Measurements from ENCODE around the gene POLD1.

Gene POLD1

GRCh38 chr19:50376166-50377050 lies 7.7 kb upstream of the POLD1 start, which contains the start of gene NR1H2:
TSS of gene NR1H2 (plus strand) at chr19:50376457. CDS start at chr19:50377606, 1,149 bp downstream.
- peaks cover 31% of the 10 kb centered on the region for H3K36me3 ChIP-seq (ENCODE audit: control insufficient read depth, insufficient read depth, low read length)

DNA sequence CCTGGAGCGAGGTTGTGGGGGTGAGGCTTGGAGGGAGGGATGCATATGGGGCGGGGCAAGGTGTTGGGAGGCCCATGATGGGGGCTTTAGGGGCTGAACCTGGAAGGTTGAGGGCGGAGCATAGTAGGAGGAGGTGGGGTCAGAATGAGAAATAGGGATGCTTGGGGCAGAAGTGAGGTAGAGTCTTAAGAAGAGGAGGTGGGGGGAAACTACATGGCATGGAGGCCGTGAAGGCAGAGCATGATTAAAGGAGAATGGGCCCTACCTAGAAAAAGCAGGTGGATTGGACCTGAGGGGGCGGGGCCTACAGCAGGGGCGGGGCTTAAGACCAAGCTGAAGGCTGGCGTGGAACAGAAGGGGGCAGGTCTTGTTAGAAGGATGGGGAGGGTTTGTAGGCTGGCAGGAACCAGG lies 7.1 kb upstream of the POLD1 start:
- Histone ChIP-seq H3K36me3 (ENCODE audit: control insufficient read depth, insufficient read depth, low read length) (peaks cover 31% of the 10 kb centered on the region), H3K27me3 (replicated peaks; ENCODE audit: control insufficient read depth, insufficient read depth, low read length) (no peaks in the 10 kb centered on the region), H3K4me3 (replicated peaks; ENCODE audit: low read depth, low read length) (peak overlapping the region; percentile 90)
- TF ChIP-seq, protein P1, sequence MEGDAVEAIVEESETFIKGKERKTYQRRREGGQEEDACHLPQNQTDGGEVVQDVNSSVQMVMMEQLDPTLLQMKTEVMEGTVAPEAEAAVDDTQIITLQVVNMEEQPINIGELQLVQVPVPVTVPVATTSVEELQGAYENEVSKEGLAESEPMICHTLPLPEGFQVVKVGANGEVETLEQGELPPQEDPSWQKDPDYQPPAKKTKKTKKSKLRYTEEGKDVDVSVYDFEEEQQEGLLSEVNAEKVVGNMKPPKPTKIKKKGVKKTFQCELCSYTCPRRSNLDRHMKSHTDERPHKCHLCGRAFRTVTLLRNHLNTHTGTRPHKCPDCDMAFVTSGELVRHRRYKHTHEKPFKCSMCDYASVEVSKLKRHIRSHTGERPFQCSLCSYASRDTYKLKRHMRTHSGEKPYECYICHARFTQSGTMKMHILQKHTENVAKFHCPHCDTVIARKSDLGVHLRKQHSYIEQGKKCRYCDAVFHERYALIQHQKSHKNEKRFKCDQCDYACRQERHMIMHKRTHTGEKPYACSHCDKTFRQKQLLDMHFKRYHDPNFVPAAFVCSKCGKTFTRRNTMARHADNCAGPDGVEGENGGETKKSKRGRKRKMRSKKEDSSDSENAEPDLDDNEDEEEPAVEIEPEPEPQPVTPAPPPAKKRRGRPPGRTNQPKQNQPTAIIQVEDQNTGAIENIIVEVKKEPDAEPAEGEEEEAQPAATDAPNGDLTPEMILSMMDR (IDR thresholded peaks at IDR 0.05; ENCODE audit: insufficient read depth, low read length, poor library complexity, severe bottlenecking), result no peak
- no peak for DNase-seq (ENCODE audit: extremely low read depth, insufficient read length)

More at GRCh38 chr19:50376166-50377050, 7.7 kb upstream of the POLD1 start, which contains the start of gene NR1H2:
- peak; percentile 94 for DNase-seq (ENCODE audit: extremely low read depth, insufficient read length)
- TF ChIP-seq, protein P1 (IDR thresholded peaks at IDR 0.05; ENCODE audit: insufficient read depth, low read length, poor library complexity, severe bottlenecking), result no peak
- Histone ChIP-seq H3K4me3 (replicated peaks; ENCODE audit: low read depth, low read length) (peak within 1 kb of the TSS; percentile 90), H3K27me3 (replicated peaks; ENCODE audit: control insufficient read depth, insufficient read depth, low read length) (no peaks in the 10 kb centered on the region)

GRCh38 chr19:50377517-50377916 lies 6.6 kb upstream of the POLD1 start:
- Histone ChIP-seq H3K4me3 (replicated peaks; ENCODE audit: low read depth, low read length) (no peak overlapping the region), H3K36me3 (ENCODE audit: control insufficient read depth, insufficient read depth, low read length) (peaks cover 32% of the 10 kb centered on the region), H3K27me3 (replicated peaks; ENCODE audit: control insufficient read depth, insufficient read depth, low read length) (no peaks in the 10 kb centered on the region)
- TF ChIP-seq, protein P1 (IDR thresholded peaks at IDR 0.05; ENCODE audit: insufficient read depth, low read length, poor library complexity, severe bottlenecking), result no peak
- DNase-seq (ENCODE audit: extremely low read depth, insufficient read length), result no peak

GRCh38 chr19:50378169-50378862 lies 5.8 kb upstream of the POLD1 start:
- DNase-seq (ENCODE audit: extremely low read depth, insufficient read length), result no peak
- no peak overlapping the region for H3K4me3 ChIP-seq (replicated peaks; ENCODE audit: low read depth, low read length)
- TF ChIP-seq, protein P1 (IDR thresholded peaks at IDR 0.05; ENCODE audit: insufficient read depth, low read length, poor library complexity, severe bottlenecking), result no peak
- H3K36me3 ChIP-seq (ENCODE audit: control insufficient read depth, insufficient read depth, low read length), result peaks cover 33% of the 10 kb centered on the region
- H3K27me3 ChIP-seq (replicated peaks; ENCODE audit: control insufficient read depth, insufficient read depth, low read length), result no peaks in the 10 kb centered on the region

- DNase-seq (ENCODE audit: extremely low read depth, insufficient read length), result no peak
- peaks cover 33% of the 10 kb centered on the region for H3K36me3 ChIP-seq (ENCODE audit: control insufficient read depth, insufficient read depth, low read length)
- no peaks in the 10 kb centered on the region for H3K27me3 ChIP-seq (replicated peaks; ENCODE audit: control insufficient read depth, insufficient read depth, low read length)
- no peak overlapping the region for H3K4me3 ChIP-seq (replicated peaks; ENCODE audit: low read depth, low read length)
- TF ChIP-seq, protein P1 (IDR thresholded peaks at IDR 0.05; ENCODE audit: insufficient read depth, low read length, poor library complexity, severe bottlenecking), result no peak
Measured at GRCh38 chr19:50378863-50379236, 5.3 kb upstream of the POLD1 start.

All from GM06990 (cell line).